GM21723 (cell line): ENCODE measurements around the gene PHLDB1.

Experiments
- ATAC-seq: cut with Tn5 transposase; IDR thresholded peaks from one replicate; pipeline ENCODE4 v1.9.1; 2021; ENCODE audit warnings: mild to moderate bottlenecking, moderate library complexity; ENCODE audit not compliant: unreplicated experiment

PHLDB1 gene

GRCh38 chr11:118621784-118622375 is 14.5 kb downstream of the PHLDB1 start:
- no peak for ATAC-seq

GRCh38 chr11:118622376-118623268 is 15.2 kb downstream of the PHLDB1 start:
- ATAC-seq, result no peak

GRCh38 chr11:118623269-118623655 is 15.8 kb downstream of the PHLDB1 start:
- no peak for ATAC-seq

- no peak for ATAC-seq
Measured at GRCh38 chr11:118625036-118625690, 17.7 kb downstream of the PHLDB1 start.

- ATAC-seq, result no peak
Measured at GRCh38 chr11:118625976-118626375, 18.6 kb downstream of the PHLDB1 start.

- no peak for ATAC-seq
Measured at GRCh38 chr11:118627566-118627965, 20.2 kb downstream of the PHLDB1 start.

- no peak for ATAC-seq
Measured at GRCh38 chr11:118628031-118628430, 20.6 kb downstream of the PHLDB1 start.

- ATAC-seq, result no peak
Measured at GRCh38 chr11:118628432-118628831, 21.0 kb downstream of the PHLDB1 start.

- ATAC-seq, result no peak
Measured at GRCh38 chr11:118628861-118629549, 21.6 kb downstream of the PHLDB1 start.

GRCh38 chr11:118629761-118630661 is 22.6 kb downstream of the PHLDB1 start:
- ATAC-seq, result no peak

- no peak for ATAC-seq
Measured at GRCh38 chr11:118631142-118631909, 23.9 kb downstream of the PHLDB1 start.

- no peak for ATAC-seq
Measured at GRCh38 chr11:118632577-118633318, 25.3 kb downstream of the PHLDB1 start.

- ATAC-seq, result no peak
Measured at GRCh38 chr11:118633319-118633690, 25.9 kb downstream of the PHLDB1 start.

GRCh38 chr11:118633979-118634378 is 26.6 kb downstream of the PHLDB1 start:
- ATAC-seq, result no peak

GRCh38 chr11:118634431-118635236 is 27.2 kb downstream of the PHLDB1 start:
- ATAC-seq, result no peak

- ATAC-seq, result no peak
Measured at GRCh38 chr11:118635237-118635591, 27.8 kb downstream of the PHLDB1 start.

- no peak for ATAC-seq
Measured at GRCh38 chr11:118635642-118636041, 28.2 kb downstream of the PHLDB1 start.
